Liver (tissue), 9 donors: ENCODE results near the gene TMEM106B. TPM values are rescaled to one million over a fixed set of nuclear protein-coding genes. Genes with fewer than 3 reads are reported as not detected.
"Not testable (repeated sequence)": the region's sequence is repeated elsewhere in the genome, so short reads cannot be mapped to it uniquely, and the experiment has no call there.

Source experiments
- DNase-seq: peaks from one replicate; pipeline ENCODE4 v3.0.0-alpha.2; 2017; ENCODE audit warnings: low spot score
- H3K27ac ChIP-seq, 2 donors: one replicate each; pipeline ENCODE4 v1.7.0; 2013; ENCODE audit warnings: inconsistent platforms in 2 of 2, low read length in 2 of 2, control low read depth in 1 of 2, low read depth in 1 of 2, mild to moderate bottlenecking in 1 of 2
- H3K27me3 ChIP-seq, 4 donors: one replicate each; pipeline versions ENCODE4 v1.6.1 to v1.7.0; 2013; ENCODE audit warnings: low read length in 3 of 4, inconsistent platforms in 1 of 4, mild to moderate bottlenecking in 1 of 4, moderate library complexity in 1 of 4; ENCODE audit not compliant: control insufficient read depth in 4 of 4, insufficient read depth in 4 of 4
- H3K36me3 ChIP-seq, 4 donors: one replicate each; pipeline versions ENCODE4 v1.6.1 to v1.7.0; 2013; ENCODE audit warnings: low read length in 3 of 4, mild to moderate bottlenecking in 3 of 4, low read depth in 1 of 4, moderate library complexity in 1 of 4; ENCODE audit not compliant: control insufficient read depth in 4 of 4, insufficient read depth in 3 of 4
- H3K4me1 ChIP-seq, 4 donors: one replicate each; pipeline versions ENCODE4 v1.6.1 to v1.7.0; 2013; ENCODE audit warnings: low read length in 3 of 4, mild to moderate bottlenecking in 3 of 4, moderate library complexity in 1 of 4; ENCODE audit not compliant: control insufficient read depth in 4 of 4, insufficient read depth in 4 of 4
- H3K4me3 ChIP-seq, 3 donors: one replicate each; pipeline versions ENCODE4 v1.6.1 to v1.7.0; 2013; ENCODE audit warnings: low read length in 3 of 3, control low read depth in 1 of 3, low read depth in 1 of 3, mild to moderate bottlenecking in 1 of 3
- H3K9ac ChIP-seq, 2 donors: one replicate each; pipeline ENCODE4 v1.7.0; 2013; ENCODE audit warnings: low read length in 2 of 2, mild to moderate bottlenecking in 2 of 2, moderate library complexity in 2 of 2, control low read depth in 1 of 2, low read depth in 1 of 2
- H3K9me3 ChIP-seq, 4 donors: one replicate each; pipeline versions ENCODE4 v1.6.1 to v1.7.0; 2013; ENCODE audit warnings: low read length in 3 of 4; ENCODE audit not compliant: control insufficient read depth in 4 of 4
- EGR1 ChIP-seq, 2 donors: IDR thresholded peaks; 2 replicates each; pipeline ENCODE4 v1.6.1; 2016 to 2018; ENCODE audit warnings: antibody characterized with exemption in 2 of 2, low read depth in 2 of 2
- FOXA1 ChIP-seq: IDR thresholded peaks from 2 replicates; pipeline ENCODE4 v1.6.1; 2016; ENCODE audit warnings: antibody characterized with exemption
- HNF4A ChIP-seq, 2 donors: conservative IDR thresholded peaks; 2 replicates each; pipeline ENCODE4 v1.6.1; 2016; ENCODE audit warnings: antibody characterized with exemption in 2 of 2, mild to moderate bottlenecking in 2 of 2
- JUND ChIP-seq, 2 donors: IDR thresholded peaks; 2 replicates each; pipeline ENCODE4 v1.6.1; 2016; ENCODE audit warnings: antibody characterized with exemption in 2 of 2
- RAD21 ChIP-seq, 2 donors: IDR thresholded peaks; 2 replicates each; pipeline ENCODE4 v1.6.1; 2016; ENCODE audit warnings: antibody characterized with exemption in 2 of 2, mild to moderate bottlenecking in 2 of 2
- RXRA ChIP-seq, 2 donors: IDR thresholded peaks; 2 replicates each; pipeline ENCODE4 v1.6.1; 2017 to 2018; ENCODE audit warnings: antibody characterized with exemption in 2 of 2, mild to moderate bottlenecking in 1 of 2
- SP1 ChIP-seq: IDR thresholded peaks from 2 replicates; pipeline ENCODE4 v1.6.1; 2018; ENCODE audit warnings: antibody characterized with exemption, mild to moderate bottlenecking
- WGBS: extraction: QIAGEN DNeasy Blood & Tissue Kit; methylation state at CpG from one replicate; pipeline ENCODE4 v1.1.7; 2013; 5-methylcytosine and 5-hydroxymethylcytosine counted together
- polyA plus RNA-seq, 2 donors: library from polyadenylated mRNA; stranded (reverse) in 1 of 2; unstranded in 1 of 2; fragments of 200-250 nt in 1 of 2; fragments of >200 nt in 1 of 2; fragmentation: Nextera tagmentation in 1 of 2; extraction: Ambion mirVana in 1 of 2; gene quantifications; one replicate each; pipeline versions ENCODE4 v1.2.1 to v1.2.3, GENCODE V29; 2013 to 2015
- total RNA-seq, 2 donors: library from RNA; depleted of rRNA; stranded (reverse); fragments of >200 nt; gene quantifications; one replicate each; pipeline ENCODE4 v1.2.3, GENCODE V29; 2014
- TF ChIP-seq, protein P1 (sequence below): IDR thresholded peaks from 2 replicates; pipeline ENCODE4 v1.6.1; 2016; ENCODE audit warnings: antibody characterized with exemption, mild to moderate bottlenecking
- TF ChIP-seq, protein P2 (sequence below): IDR thresholded peaks from 2 replicates; pipeline ENCODE4 v1.6.1; 2016; ENCODE audit warnings: antibody characterized with exemption
- donor health status: healthy.
- donor health status: healthy.
- donor health status: healthy.
- donor health status: healthy.
- donor health status: healthy.

TMEM106B gene
- total and polyA plus RNA-seq, 4 donors: 18.6 to 70.2 (median 27.2) TPM

DNA sequence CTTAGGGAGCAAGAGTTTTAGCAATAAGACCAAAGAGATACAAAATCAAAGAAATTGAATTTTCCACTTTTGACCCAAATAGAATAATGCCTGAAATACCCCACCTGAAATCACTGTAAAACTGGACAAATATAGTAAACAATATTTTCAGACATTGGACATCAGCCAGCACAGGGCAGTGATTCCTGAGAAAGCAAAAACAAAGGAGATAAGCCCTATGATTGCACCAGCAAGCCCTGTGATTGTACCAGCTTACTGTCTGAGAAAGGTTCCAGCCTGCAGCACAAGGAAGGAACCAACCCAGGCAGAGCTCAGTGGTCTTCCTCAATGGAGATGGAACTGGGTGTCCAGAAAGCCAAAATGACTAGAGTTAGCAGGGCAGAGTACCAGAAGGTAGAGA lies 10.3 kb downstream of the TMEM106B start:
- no peak for TF ChIP-seq JUND (IDR thresholded peaks at IDR 0.05)
- no peak for TF ChIP-seq HNF4A (conservative IDR thresholded peaks at IDR 0.05)
- no peak for TF ChIP-seq RXRA (IDR thresholded peaks at IDR 0.05)
- TF ChIP-seq RAD21 (IDR thresholded peaks at IDR 0.05): no peak
- TF ChIP-seq, protein P1, sequence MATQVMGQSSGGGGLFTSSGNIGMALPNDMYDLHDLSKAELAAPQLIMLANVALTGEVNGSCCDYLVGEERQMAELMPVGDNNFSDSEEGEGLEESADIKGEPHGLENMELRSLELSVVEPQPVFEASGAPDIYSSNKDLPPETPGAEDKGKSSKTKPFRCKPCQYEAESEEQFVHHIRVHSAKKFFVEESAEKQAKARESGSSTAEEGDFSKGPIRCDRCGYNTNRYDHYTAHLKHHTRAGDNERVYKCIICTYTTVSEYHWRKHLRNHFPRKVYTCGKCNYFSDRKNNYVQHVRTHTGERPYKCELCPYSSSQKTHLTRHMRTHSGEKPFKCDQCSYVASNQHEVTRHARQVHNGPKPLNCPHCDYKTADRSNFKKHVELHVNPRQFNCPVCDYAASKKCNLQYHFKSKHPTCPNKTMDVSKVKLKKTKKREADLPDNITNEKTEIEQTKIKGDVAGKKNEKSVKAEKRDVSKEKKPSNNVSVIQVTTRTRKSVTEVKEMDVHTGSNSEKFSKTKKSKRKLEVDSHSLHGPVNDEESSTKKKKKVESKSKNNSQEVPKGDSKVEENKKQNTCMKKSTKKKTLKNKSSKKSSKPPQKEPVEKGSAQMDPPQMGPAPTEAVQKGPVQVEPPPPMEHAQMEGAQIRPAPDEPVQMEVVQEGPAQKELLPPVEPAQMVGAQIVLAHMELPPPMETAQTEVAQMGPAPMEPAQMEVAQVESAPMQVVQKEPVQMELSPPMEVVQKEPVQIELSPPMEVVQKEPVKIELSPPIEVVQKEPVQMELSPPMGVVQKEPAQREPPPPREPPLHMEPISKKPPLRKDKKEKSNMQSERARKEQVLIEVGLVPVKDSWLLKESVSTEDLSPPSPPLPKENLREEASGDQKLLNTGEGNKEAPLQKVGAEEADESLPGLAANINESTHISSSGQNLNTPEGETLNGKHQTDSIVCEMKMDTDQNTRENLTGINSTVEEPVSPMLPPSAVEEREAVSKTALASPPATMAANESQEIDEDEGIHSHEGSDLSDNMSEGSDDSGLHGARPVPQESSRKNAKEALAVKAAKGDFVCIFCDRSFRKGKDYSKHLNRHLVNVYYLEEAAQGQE: no peak
- TF ChIP-seq, protein P2, sequence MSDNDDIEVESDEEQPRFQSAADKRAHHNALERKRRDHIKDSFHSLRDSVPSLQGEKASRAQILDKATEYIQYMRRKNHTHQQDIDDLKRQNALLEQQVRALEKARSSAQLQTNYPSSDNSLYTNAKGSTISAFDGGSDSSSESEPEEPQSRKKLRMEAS: no peak
- no peak for TF ChIP-seq SP1
- no peak for TF ChIP-seq FOXA1
- Histone ChIP-seq H3K27ac (no peak overlapping the region), H3K4me1 (no peaks in the 10 kb centered on the region), H3K9me3 (no peaks in the 10 kb centered on the region), H3K9ac (no peak overlapping the region), H3K27me3 (no peaks in the 10 kb centered on the region), H3K4me3 (no peak overlapping the region), H3K36me3 (peaks cover 0 to 29% (median 16%) of the 10 kb centered on the region in 4 donors)
- no peak for DNase-seq

DNA sequence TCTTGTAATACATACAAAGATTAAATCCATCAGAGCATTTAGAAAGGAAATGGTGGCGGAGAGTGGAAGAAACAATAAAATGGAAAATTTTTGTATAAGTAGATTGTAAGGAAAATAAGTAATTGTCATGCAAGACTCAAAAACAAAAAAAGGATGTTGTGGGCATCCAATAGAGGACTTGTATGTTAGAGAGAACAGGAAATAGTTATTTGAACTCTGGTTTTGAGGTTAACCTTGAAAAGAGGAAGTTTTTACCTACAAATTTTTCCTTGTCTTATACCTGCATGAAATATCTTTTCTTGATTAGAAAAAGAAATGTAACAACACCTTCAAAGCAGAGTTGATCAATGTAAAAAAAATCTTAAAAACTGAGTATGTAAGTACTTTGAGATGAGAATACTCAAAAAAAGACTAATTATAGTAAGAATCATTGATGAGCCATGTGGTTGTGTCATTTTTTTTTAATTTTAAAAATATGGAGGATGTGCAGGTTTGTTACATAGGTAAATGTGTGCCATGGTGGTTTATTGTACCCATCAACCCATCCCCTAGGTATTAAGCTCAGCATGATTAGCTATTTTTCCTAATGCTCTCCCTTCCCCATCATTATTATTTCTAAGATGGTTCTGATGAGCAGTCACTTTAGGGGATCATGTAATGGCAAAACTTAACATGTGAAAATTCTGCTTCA lies 11.9 kb downstream of the TMEM106B start:
- Histone ChIP-seq H3K4me1 (no peaks in the 10 kb centered on the region), H3K27ac (no peak overlapping the region), H3K4me3 (no peak overlapping the region), H3K27me3 (no peaks in the 10 kb centered on the region), H3K36me3 (peaks cover 0 to 27% (median 17%) of the 10 kb centered on the region in 4 donors), H3K9me3 (no peaks in the 10 kb centered on the region), H3K9ac (no peak overlapping the region)
- 7% methylated on average over 1 of the region's 1 CpG for WGBS
- no peak for DNase-seq
- no peak for TF ChIP-seq EGR1 (IDR thresholded peaks at IDR 0.05; ENCODE audit: low read depth in 2 of 2)
- TF ChIP-seq, protein P1: no peak

DNA sequence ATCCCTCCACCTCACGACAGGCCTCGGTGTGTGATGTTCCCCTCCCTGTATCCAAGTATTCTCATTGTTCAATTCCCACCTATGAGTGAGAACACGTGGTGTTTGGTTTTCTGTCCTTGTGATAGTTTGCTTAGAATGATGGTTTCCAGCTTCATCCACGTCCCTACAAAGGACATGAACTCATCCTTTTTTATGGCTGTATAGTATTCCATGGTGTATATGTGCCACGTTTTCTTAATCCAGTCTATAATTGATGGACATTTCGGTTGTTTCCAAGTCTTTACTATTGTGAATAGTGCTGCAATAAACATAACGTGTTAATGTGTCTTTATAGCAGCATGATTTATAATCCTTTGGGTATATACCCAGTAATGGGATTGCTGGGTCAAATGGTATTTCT lies 13.9 kb downstream of the TMEM106B start:
- H3K4me3 ChIP-seq, DNase-seq, H3K9ac ChIP-seq, H3K9me3 ChIP-seq, H3K4me1 ChIP-seq, H3K27ac ChIP-seq, H3K27me3 ChIP-seq: not testable (repeated sequence)
- H3K36me3 ChIP-seq: peaks cover 0 to 20% (median 10%) of the 10 kb centered on the region in 4 donors
- WGBS: 72% methylated on average over 7 of the region's 7 CpGs
